GM19023 (cell line): ENCODE measurements around the gene MAN1C1.
A peak's percentile ranks its signal among the peaks of the same experiment; 100 is the strongest.

Experiments
- ATAC-seq: cut with Tn5 transposase; IDR thresholded peaks from one replicate; pipeline ENCODE4 v1.9.1; 2021; ENCODE audit warnings: mild to moderate bottlenecking, moderate library complexity; ENCODE audit not compliant: unreplicated experiment

The MAN1C1 gene

DNA sequence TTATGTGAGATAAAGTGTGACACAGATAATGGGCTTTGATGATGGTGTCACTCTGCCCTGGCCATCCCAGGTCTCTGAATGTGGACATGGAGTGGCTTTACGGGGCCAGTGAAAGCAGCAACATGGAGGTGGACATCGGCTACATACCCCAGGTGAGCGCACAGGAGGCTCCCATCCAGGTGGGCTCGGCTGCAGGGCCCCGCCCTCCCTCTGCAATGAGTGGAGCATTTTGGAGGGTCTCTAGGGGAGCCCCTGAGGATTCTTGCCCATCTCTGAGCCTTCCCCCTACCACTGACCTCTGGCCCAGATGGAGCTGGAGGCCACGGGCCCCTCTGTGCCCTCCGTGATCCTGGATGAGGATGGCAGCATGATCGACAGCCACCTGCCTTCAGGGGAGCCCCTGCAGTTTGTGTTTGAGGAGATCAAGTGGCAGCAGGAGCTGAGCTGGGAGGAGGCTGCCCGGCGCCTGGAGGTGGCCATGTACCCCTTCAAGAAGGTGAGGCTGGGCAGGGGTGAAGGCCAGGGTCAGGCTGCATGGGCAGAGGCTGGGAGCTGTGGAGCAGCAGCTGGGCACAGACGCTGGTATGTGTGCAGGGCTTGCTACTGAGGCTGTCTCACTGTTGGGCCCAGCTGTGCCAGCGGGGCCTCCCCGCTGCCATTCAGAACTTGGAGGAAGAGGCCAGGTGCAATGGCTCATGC is 194.9 kb downstream of the MAN1C1 start:
- no peak for ATAC-seq

- no peak for ATAC-seq
These were observed 196.6 kb downstream of the MAN1C1 start for GRCh38 chr1:25813071-25813733.

DNA sequence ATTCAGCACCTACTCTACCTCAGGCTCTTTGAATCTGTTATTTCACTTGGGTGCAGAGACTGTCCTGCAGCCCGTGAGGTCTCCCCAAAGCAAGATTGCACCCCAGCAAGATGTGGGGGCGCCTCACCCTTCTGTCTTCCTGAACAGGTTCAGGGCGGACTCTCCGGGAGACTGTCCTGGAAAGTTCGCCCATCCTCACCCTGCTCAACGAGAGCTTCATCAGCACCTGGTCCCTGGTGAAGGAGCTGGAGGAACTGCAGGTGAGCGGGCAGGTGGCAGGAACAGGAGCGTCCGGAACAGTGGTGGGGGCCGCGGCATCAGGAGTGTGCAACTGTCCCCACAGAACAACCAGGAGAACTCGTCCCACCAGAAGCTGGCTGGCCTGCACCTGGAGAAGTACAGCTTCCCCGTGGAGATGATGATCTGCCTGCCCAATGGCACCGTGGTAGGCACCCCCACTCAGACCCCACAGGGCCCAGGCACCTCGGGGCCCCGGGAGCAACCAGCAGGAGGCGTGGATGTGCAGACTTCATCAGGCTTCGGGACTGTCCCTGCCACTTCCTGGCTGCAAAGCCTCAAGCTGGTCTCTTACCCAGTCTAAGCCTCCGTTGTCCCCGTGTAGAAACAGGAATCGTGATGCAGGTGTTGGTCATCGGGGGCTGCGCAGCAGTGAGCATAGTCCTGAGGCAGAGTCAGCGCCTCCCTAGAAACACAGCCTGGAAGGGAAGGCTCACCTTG is 197.3 kb downstream of the MAN1C1 start:
- ATAC-seq, result no peak

DNA sequence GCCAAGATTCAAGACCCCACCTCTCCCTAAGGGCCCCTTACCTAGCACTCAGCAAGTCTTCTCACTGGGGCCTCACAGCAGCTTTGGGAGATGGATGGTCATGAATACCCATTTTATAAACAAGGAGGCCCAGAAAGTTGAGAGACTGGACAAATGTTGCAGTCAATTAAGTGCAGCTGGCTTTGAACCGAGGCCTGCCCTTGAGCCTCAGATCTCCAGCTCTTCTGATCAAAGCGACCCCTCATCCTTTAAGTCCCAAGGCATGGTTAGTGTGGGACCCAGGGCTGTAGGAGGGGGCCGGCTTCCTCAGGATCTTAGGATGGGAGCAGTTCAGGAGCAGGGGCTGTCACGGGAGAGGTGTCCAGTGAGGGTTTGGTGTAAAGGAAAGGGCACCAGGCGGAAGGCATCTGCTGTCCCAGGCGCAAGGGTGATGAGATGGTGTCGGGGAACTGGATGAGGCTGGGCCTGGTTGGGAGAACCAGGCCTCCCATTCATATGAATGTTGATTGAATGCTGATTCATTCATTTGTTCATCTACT is 198.0 kb downstream of the MAN1C1 start:
- no peak for ATAC-seq

GRCh38 chr1:25815208-25816111 is 198.9 kb downstream of the MAN1C1 start:
- no peak for ATAC-seq

DNA sequence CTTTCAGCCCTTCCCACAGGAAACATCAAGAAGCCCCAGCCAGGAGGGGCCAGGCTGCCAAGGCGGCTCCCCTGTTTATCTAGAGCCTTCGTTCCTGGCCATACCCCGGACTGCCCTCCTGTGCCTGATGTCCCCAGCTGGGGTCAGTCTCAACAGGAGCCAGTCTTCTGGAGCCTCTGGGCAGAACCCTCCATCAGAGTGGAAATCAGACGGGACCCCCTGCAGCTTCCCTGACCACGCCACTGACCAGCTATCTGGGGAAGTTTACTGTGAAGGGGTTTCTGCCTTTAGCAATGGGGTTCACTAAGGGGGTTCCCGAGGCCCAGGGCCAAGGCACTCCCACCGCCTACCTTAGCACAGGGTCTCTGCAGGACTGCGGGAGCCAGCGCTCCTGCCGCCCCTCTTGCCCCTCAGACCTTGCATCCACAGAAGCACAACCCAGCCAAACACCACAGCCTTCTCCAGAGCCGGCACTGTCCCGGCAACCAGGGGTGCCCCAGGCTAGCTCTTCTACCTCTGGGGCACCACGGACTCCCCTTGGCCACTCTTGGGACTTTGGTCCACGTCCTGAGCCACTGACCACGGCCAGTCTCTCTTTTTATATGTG is 199.6 kb downstream of the MAN1C1 start:
- no peak for ATAC-seq

- no peak for ATAC-seq
These were observed 201.4 kb downstream of the MAN1C1 start for GRCh38 chr1:25817840-25818501.

- ATAC-seq, result no peak
These were observed 202.0 kb downstream of the MAN1C1 start for GRCh38 chr1:25818569-25818968.

DNA sequence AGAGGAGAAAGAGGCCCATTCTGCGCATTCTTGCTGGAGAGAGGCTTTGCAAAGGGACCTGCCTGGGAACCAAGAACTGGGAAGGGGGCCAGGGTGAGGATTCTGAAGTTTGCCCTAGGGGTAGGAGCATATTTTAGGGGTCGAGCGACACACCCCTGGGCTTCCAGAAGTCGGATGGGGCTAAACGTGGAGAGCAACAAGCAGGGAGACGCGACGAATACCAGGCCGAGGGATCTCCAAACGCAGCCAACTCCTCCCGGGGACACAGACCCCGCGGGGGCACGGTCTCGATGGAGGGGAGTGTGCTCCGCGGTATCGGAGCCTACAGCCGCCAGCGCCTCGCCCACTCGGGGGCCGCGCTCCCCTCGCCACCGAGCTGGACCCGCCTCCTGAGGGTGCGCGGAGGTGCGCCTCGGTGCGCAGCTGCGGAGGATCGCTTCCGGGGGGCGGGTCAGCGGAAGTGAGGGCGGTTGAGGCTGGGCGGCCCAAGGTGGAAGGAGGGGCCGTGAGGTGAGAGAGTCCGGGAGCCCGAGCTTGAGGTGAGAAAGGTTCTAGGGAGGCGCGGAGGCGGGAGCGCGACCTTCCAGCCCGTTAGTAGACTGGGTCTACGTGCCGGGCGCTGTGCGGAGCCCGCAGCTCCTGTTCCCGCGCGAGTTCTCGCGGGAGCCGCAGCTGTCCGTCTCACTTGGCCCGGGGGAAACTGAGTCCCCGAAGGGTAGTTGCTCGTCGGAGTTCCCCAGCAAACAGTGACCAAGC is 203.1 kb downstream of the MAN1C1 start, which contains the start of gene MTFR1L:
Gene MTFR1L (plus strand): TSS at position 464 of the 756 bp plus-strand sequence. CDS start 3,151 bp downstream, outside the sequence.
- peak; percentile 81 for ATAC-seq

- ATAC-seq, result peak; percentile 51
These were observed 203.9 kb downstream of the MAN1C1 start for GRCh38 chr1:25820247-25821111.

DNA sequence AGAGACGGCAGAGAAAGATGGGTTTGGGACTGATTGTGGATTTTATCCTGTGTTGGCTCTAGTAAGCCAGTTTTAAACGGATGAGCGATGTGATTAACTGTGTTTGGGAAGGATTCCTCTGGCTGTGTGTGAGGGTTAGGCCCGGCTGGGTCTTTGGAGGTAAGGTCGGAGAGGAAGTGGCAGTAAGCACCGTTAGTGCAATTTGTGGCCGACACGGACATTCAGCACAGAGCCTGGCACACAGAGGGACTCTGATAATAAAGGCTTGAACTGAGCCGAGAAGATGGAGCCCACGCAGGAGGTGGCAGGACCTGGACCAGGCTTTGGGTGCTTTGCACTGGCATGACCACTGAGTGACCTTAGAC is 204.5 kb downstream of the MAN1C1 start:
- no peak for ATAC-seq

- no peak for ATAC-seq
These were observed 205.1 kb downstream of the MAN1C1 start for GRCh38 chr1:25821630-25822091.

DNA sequence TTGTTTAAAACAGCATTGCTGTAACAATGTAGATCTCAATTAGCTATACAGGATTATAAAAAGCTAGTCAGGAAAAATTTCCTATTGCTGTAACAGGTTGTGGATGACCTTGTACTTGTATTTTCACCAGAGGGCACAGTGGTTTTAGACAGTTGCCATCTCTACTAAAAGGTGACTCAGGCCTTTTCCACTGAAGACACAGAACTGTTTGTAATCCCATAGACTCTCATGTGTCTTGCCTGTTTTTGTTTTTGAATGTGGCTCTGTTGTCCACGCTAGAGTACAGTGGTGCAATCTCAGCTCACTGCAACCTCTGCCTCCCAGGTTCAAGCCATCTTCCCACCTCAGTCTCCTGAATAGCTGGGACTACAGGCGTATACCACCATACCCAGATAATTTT is 209.0 kb downstream of the MAN1C1 start:
- no peak for ATAC-seq

- no peak for ATAC-seq
These were observed 210.0 kb downstream of the MAN1C1 start for GRCh38 chr1:25826571-25826970.

GRCh38 chr1:25828491-25828890 is 211.9 kb downstream of the MAN1C1 start:
- ATAC-seq, result no peak

DNA sequence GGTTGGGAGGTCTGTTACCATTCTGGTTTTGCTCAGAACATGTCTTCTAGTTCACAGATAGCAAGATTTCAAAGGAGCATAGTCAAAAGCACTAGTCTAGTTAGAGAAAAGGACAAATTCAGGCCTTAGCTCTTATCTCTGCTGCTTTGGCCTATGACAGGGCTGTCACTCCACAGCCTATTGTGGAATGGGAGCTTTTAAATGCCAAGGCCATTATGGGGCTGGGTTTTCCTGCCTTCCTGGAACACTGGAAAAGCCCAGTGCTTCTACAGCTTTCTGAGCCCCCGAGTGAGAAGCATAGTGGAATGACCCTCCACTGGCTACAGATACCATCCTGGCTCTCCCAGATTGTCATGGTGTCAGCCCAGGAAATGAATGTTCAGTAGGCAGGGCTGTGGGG is 212.5 kb downstream of the MAN1C1 start:
- ATAC-seq, result no peak

GRCh38 chr1:25831569-25832196 is 215.1 kb downstream of the MAN1C1 start:
- no peak for ATAC-seq
